ENCODE results near the gene TLCD3B.

Gene TLCD3B

GRCh38 chr16:29983420-29984136 lies 47.5 kb downstream of the TLCD3B start:
- H3K27ac ChIP-seq, result no peak overlapping the region
- TF ChIP-seq CTCF (conservative IDR thresholded peaks at IDR 0.05), result no peak
- no peak for TF ChIP-seq ZFX (IDR thresholded peaks at IDR 0.05)

DNA sequence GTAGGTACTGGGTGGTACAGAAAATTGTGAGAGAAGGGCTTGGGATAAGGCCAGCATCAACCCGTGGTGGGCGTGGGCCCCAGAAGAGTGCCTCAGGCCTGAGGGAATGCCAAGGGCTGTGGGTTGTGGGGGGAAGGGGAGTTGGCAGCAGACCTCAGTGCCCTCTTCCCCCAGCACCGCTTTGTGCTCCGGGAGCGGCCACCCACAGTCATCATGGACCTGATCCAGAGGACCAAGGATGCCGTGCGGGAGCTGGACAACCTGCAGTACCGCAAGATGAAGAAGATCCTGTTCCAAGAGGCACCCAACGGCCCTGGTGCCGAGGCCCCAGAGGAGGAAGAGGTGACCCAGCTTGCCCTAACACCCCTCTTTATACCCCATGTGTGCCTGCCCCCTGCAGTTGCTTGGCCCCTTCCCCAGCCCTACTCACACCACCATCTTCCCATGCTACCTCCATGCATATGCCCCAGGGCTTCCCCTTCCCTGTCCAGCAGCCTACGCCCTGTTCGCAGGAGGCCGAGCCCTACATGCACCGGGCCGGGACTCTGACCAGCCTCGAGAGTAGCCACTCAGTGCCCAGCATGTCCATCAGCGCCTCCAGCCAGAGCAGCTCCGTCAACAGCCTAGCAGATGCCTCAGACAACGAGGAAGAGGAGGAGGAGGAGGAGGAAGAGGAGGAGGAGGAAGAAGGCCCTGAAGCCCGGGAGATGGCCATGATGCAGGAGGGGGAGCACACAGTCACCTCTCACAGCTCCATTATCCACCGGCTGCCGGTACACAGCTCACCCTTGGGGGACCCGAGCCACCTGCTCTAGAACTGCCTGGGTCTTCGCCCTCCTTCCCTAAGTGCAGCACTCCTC lies 48.3 kb downstream of the TLCD3B start:
- H3K27ac ChIP-seq, result no peak overlapping the region
- TF ChIP-seq CTCF (conservative IDR thresholded peaks at IDR 0.05) (no peak), ZFX (IDR thresholded peaks at IDR 0.05) (no peak)

GRCh38 chr16:29978564-29979270 lies 52.4 kb downstream of the TLCD3B start:
- no peak overlapping the region for H3K27ac ChIP-seq
- TF ChIP-seq ZFX (IDR thresholded peaks at IDR 0.05), result no peak
- TF ChIP-seq CTCF (conservative IDR thresholded peaks at IDR 0.05), result no peak

DNA sequence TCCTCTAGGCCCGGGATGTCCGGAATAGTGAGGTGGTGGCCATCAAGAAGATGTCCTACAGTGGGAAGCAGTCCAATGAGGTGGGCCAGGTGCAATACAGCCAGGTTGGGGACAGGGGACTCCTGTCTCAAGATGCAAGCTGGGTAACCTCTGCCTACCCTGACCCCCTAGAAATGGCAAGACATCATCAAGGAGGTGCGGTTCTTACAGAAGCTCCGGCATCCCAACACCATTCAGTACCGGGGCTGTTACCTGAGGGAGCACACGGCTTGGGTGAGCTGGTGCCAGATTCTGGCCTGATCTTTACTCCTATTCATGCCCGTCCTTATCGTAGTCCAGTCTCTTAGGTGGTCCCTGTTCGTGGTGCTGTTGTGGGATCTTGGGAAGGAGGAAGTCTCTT lies 53.0 kb downstream of the TLCD3B start:
- no peak overlapping the region for H3K27ac ChIP-seq
- TF ChIP-seq CTCF (conservative IDR thresholded peaks at IDR 0.05) (no peak), ZFX (IDR thresholded peaks at IDR 0.05) (no peak)

DNA sequence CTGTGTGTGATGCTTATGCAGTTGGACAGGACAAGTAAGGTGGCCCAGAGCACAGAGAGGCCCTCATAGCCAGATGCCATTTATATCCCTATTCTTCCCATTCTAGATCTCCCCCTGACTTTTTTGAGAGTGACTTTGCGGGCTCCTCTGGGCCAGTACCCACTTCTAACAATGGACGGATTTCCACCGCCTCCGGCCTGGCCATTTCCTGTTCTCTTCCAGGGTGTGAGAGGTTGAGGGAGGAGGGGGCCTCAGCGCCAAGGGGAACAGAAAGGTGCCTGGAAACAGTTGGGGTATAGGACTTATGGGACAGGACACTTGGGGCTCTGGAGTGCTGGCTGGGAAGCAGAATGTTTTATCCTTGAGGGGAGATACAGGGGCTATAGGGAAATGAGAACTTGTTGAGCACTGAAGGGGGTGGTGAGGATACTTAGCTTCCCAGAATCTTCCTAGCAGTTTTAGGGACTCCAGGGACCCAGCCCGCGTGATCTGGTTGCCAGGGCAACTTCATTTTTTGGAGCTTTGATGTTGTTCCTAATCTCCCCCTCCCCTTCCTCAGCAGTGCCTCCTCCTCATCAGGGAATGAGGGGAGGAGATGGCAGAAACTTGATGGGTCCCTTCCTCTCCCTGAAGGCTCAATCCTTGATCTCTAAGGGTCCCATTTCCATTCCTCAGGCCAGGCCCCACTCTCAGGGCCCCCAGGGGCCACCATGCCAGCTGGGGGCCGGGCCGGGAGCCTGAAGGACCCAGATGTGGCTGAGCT lies 53.8 kb downstream of the TLCD3B start:
- no peak overlapping the region for H3K27ac ChIP-seq
- no peak for TF ChIP-seq CTCF (conservative IDR thresholded peaks at IDR 0.05)
- no peak for TF ChIP-seq ZFX (IDR thresholded peaks at IDR 0.05)

- no peak for TF ChIP-seq CTCF (conservative IDR thresholded peaks at IDR 0.05)
- no peak for TF ChIP-seq ZFX (IDR thresholded peaks at IDR 0.05)
- H3K27ac ChIP-seq, result no peak overlapping the region; the same call in 1 of the 2 replicates
Measured at GRCh38 chr16:29975811-29976511, 55.1 kb downstream of the TLCD3B start.
